ENCODE results near the gene FBXO22.
"Not testable (repeated sequence)": the region's sequence is repeated elsewhere in the genome, so short reads cannot be mapped to it uniquely, and the experiment has no call there.

Gene FBXO22

GRCh38 chr15:75871589-75871988 lies 32.1 kb upstream of the FBXO22 start:
- not testable (repeated sequence) for DNase-seq (ENCODE audit: low read depth, low spot score); H3K27ac ChIP-seq (ENCODE audit: low read length); H3K4me1 ChIP-seq (ENCODE audit: control insufficient read depth, insufficient read depth, low read length); H3K9me3 ChIP-seq (ENCODE audit: control insufficient read depth, insufficient read depth, low read length); H3K27me3 ChIP-seq (ENCODE audit: control insufficient read depth, insufficient read depth, low read length); H3K36me3 ChIP-seq (ENCODE audit: control insufficient read depth, insufficient read depth, low read length); H3K4me3 ChIP-seq (ENCODE audit: low read length)
- WGBS (ENCODE audit: insufficient coverage, insufficient read length): 100% methylated on average over 1 of the region's 1 CpG

- DNase-seq (ENCODE audit: low read depth, low spot score): no peak
- H3K27me3 ChIP-seq (ENCODE audit: control insufficient read depth, insufficient read depth, low read length): no peaks in the 10 kb centered on the region
- no peak overlapping the region for H3K4me3 ChIP-seq (ENCODE audit: low read length)
- H3K27ac ChIP-seq (ENCODE audit: low read length): no peak overlapping the region
- H3K4me1 ChIP-seq (ENCODE audit: control insufficient read depth, insufficient read depth, low read length): peaks cover 2% of the 10 kb centered on the region; the same call in 1 of the 2 replicates
- no CpG with 5 or more reads among the region's 4 CpGs for WGBS (ENCODE audit: insufficient coverage, insufficient read length)
- no peaks in the 10 kb centered on the region; the same call in 1 of the 2 replicates for H3K36me3 ChIP-seq (ENCODE audit: control insufficient read depth, insufficient read depth, low read length)
- no peaks in the 10 kb centered on the region for H3K9me3 ChIP-seq (ENCODE audit: control insufficient read depth, insufficient read depth, low read length)
Observed at GRCh38 chr15:75872403-75872990, 31.2 kb upstream of the FBXO22 start.

- Histone ChIP-seq H3K27ac (ENCODE audit: low read length) (no peak overlapping the region), H3K9me3 (ENCODE audit: control insufficient read depth, insufficient read depth, low read length) (no peaks in the 10 kb centered on the region), H3K4me1 (ENCODE audit: control insufficient read depth, insufficient read depth, low read length) (no peaks in the 10 kb centered on the region), H3K4me3 (ENCODE audit: low read length) (no peak overlapping the region), H3K27me3 (ENCODE audit: control insufficient read depth, insufficient read depth, low read length) (no peaks in the 10 kb centered on the region), H3K36me3 (ENCODE audit: control insufficient read depth, insufficient read depth, low read length) (no peaks in the 10 kb centered on the region; the same call in 1 of the 2 replicates)
- no peak for DNase-seq (ENCODE audit: low read depth, low spot score)
- WGBS (ENCODE audit: insufficient coverage, insufficient read length): no CpG with 5 or more reads among the region's 1 CpG
Observed at GRCh38 chr15:75884041-75884440, 19.6 kb upstream of the FBXO22 start.

GRCh38 chr15:75887178-75887577 lies 16.5 kb upstream of the FBXO22 start:
- no peaks in the 10 kb centered on the region for H3K9me3 ChIP-seq (ENCODE audit: control insufficient read depth, insufficient read depth, low read length)
- WGBS (ENCODE audit: insufficient coverage, insufficient read length): no CpG with 5 or more reads among the region's 1 CpG
- H3K36me3 ChIP-seq (ENCODE audit: control insufficient read depth, insufficient read depth, low read length): peaks cover 3% of the 10 kb centered on the region; the same call in 1 of the 2 replicates
- H3K27me3 ChIP-seq (ENCODE audit: control insufficient read depth, insufficient read depth, low read length): no peaks in the 10 kb centered on the region
- no peak overlapping the region for H3K27ac ChIP-seq (ENCODE audit: low read length)
- H3K4me3 ChIP-seq (ENCODE audit: low read length): no peak overlapping the region
- H3K4me1 ChIP-seq (ENCODE audit: control insufficient read depth, insufficient read depth, low read length): no peaks in the 10 kb centered on the region
- DNase-seq (ENCODE audit: low read depth, low spot score): no peak

- no peak overlapping the region for H3K27ac ChIP-seq (ENCODE audit: low read length)
- H3K4me3 ChIP-seq (ENCODE audit: low read length): no peak overlapping the region
- peaks cover 3% of the 10 kb centered on the region; the same call in 1 of the 2 replicates for H3K36me3 ChIP-seq (ENCODE audit: control insufficient read depth, insufficient read depth, low read length)
- DNase-seq (ENCODE audit: low read depth, low spot score): no peak
- H3K4me1 ChIP-seq (ENCODE audit: control insufficient read depth, insufficient read depth, low read length): no peaks in the 10 kb centered on the region
- no peaks in the 10 kb centered on the region for H3K27me3 ChIP-seq (ENCODE audit: control insufficient read depth, insufficient read depth, low read length)
- no peaks in the 10 kb centered on the region for H3K9me3 ChIP-seq (ENCODE audit: control insufficient read depth, insufficient read depth, low read length)
Observed at GRCh38 chr15:75891895-75892294, 11.8 kb upstream of the FBXO22 start.

- Histone ChIP-seq H3K27me3 (ENCODE audit: control insufficient read depth, insufficient read depth, low read length) (no peaks in the 10 kb centered on the region), H3K4me3 (ENCODE audit: low read length) (no peak overlapping the region), H3K27ac (ENCODE audit: low read length) (no peak overlapping the region), H3K9me3 (ENCODE audit: control insufficient read depth, insufficient read depth, low read length) (no peaks in the 10 kb centered on the region), H3K4me1 (ENCODE audit: control insufficient read depth, insufficient read depth, low read length) (no peaks in the 10 kb centered on the region), H3K36me3 (ENCODE audit: control insufficient read depth, insufficient read depth, low read length) (peaks cover 3% of the 10 kb centered on the region; the same call in 1 of the 2 replicates)
- no peak for DNase-seq (ENCODE audit: low read depth, low spot score)
- whole genome bisulfite sequencing (ENCODE audit: insufficient coverage, insufficient read length): no CpG with 5 or more reads among the region's 2 CpGs
Observed at GRCh38 chr15:75895731-75896130, 7.9 kb upstream of the FBXO22 start.

- DNase-seq (ENCODE audit: low read depth, low spot score): no peak
- no peaks in the 10 kb centered on the region for H3K9me3 ChIP-seq (ENCODE audit: control insufficient read depth, insufficient read depth, low read length)
- no peaks in the 10 kb centered on the region for H3K27me3 ChIP-seq (ENCODE audit: control insufficient read depth, insufficient read depth, low read length)
- no peak overlapping the region for H3K4me3 ChIP-seq (ENCODE audit: low read length)
- H3K27ac ChIP-seq (ENCODE audit: low read length): no peak overlapping the region
- H3K4me1 ChIP-seq (ENCODE audit: control insufficient read depth, insufficient read depth, low read length): peaks cover 9% of the 10 kb centered on the region
- H3K36me3 ChIP-seq (ENCODE audit: control insufficient read depth, insufficient read depth, low read length): peaks cover under 1% of the 10 kb centered on the region; the same call in 1 of the 2 replicates
Observed at GRCh38 chr15:75900577-75900976, 3.1 kb upstream of the FBXO22 start.

- Histone ChIP-seq H3K9me3 (ENCODE audit: control insufficient read depth, insufficient read depth, low read length) (no peaks in the 10 kb centered on the region), H3K4me1 (ENCODE audit: control insufficient read depth, insufficient read depth, low read length) (peaks cover 9% of the 10 kb centered on the region), H3K27ac (ENCODE audit: low read length) (no peak overlapping the region), H3K27me3 (ENCODE audit: control insufficient read depth, insufficient read depth, low read length) (no peaks in the 10 kb centered on the region), H3K36me3 (ENCODE audit: control insufficient read depth, insufficient read depth, low read length) (peaks cover 2% of the 10 kb centered on the region; the same call in 1 of the 2 replicates), H3K4me3 (ENCODE audit: low read length) (no peak overlapping the region)
- peak; percentile 58 for DNase-seq (ENCODE audit: low read depth, low spot score)
- no CpG with 5 or more reads among the region's 8 CpGs for WGBS (ENCODE audit: insufficient coverage, insufficient read length)
Observed at GRCh38 chr15:75902129-75902557, 1.5 kb upstream of the FBXO22 start.

- WGBS (ENCODE audit: insufficient coverage, insufficient read length): no CpG with 5 or more reads among the region's 5 CpGs
- H3K36me3 ChIP-seq (ENCODE audit: control insufficient read depth, insufficient read depth, low read length): peaks cover 2% of the 10 kb centered on the region; the same call in 1 of the 2 replicates
- H3K27me3 ChIP-seq (ENCODE audit: control insufficient read depth, insufficient read depth, low read length): no peaks in the 10 kb centered on the region
- no peaks in the 10 kb centered on the region for H3K9me3 ChIP-seq (ENCODE audit: control insufficient read depth, insufficient read depth, low read length)
- H3K4me3 ChIP-seq (ENCODE audit: low read length): no peak overlapping the region
- no peak for DNase-seq (ENCODE audit: low read depth, low spot score)
- peaks cover 9% of the 10 kb centered on the region for H3K4me1 ChIP-seq (ENCODE audit: control insufficient read depth, insufficient read depth, low read length)
- no peak overlapping the region for H3K27ac ChIP-seq (ENCODE audit: low read length)
Observed at GRCh38 chr15:75905231-75905630, 1.6 kb downstream of the FBXO22 start.

- WGBS (ENCODE audit: insufficient coverage, insufficient read length): no CpG with 5 or more reads among the region's 3 CpGs
- H3K4me3 ChIP-seq (ENCODE audit: low read length); H3K4me1 ChIP-seq (ENCODE audit: control insufficient read depth, insufficient read depth, low read length); H3K9me3 ChIP-seq (ENCODE audit: control insufficient read depth, insufficient read depth, low read length); H3K27ac ChIP-seq (ENCODE audit: low read length); H3K36me3 ChIP-seq (ENCODE audit: control insufficient read depth, insufficient read depth, low read length); H3K27me3 ChIP-seq (ENCODE audit: control insufficient read depth, insufficient read depth, low read length); DNase-seq (ENCODE audit: low read depth, low spot score): not testable (repeated sequence)
Observed at GRCh38 chr15:75910355-75910754, 6.7 kb downstream of the FBXO22 start.

GRCh38 chr15:75916978-75917377 lies 13.3 kb downstream of the FBXO22 start:
- H3K27ac ChIP-seq (ENCODE audit: low read length): no peak overlapping the region
- H3K9me3 ChIP-seq (ENCODE audit: control insufficient read depth, insufficient read depth, low read length): no peaks in the 10 kb centered on the region
- no peaks in the 10 kb centered on the region for H3K4me1 ChIP-seq (ENCODE audit: control insufficient read depth, insufficient read depth, low read length)
- no peak overlapping the region for H3K4me3 ChIP-seq (ENCODE audit: low read length)
- no CpG with 5 or more reads among the region's 1 CpG for WGBS (ENCODE audit: insufficient coverage, insufficient read length)
- no peak for DNase-seq (ENCODE audit: low read depth, low spot score)
- peaks cover 4% of the 10 kb centered on the region; the same call in 1 of the 2 replicates for H3K36me3 ChIP-seq (ENCODE audit: control insufficient read depth, insufficient read depth, low read length)
- H3K27me3 ChIP-seq (ENCODE audit: control insufficient read depth, insufficient read depth, low read length): no peaks in the 10 kb centered on the region

Measured in iPS DF 6.9 (cell line).